Limb (tissue), 2 donors: Measurements from ENCODE around the gene ITGB3BP.
"Not testable (repeated sequence)": the region's sequence is repeated elsewhere in the genome, so short reads cannot be mapped to it uniquely, and the experiment has no call there.

Experiments
- DNase-seq, 2 donors: peaks; one replicate each; pipeline ENCODE4 v3.0.0-alpha.2; 2016; ENCODE audit errors: extremely low spot score in 2 of 2

Gene ITGB3BP, protein sequence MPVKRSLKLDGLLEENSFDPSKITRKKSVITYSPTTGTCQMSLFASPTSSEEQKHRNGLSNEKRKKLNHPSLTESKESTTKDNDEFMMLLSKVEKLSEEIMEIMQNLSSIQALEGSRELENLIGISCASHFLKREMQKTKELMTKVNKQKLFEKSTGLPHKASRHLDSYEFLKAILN

DNA sequence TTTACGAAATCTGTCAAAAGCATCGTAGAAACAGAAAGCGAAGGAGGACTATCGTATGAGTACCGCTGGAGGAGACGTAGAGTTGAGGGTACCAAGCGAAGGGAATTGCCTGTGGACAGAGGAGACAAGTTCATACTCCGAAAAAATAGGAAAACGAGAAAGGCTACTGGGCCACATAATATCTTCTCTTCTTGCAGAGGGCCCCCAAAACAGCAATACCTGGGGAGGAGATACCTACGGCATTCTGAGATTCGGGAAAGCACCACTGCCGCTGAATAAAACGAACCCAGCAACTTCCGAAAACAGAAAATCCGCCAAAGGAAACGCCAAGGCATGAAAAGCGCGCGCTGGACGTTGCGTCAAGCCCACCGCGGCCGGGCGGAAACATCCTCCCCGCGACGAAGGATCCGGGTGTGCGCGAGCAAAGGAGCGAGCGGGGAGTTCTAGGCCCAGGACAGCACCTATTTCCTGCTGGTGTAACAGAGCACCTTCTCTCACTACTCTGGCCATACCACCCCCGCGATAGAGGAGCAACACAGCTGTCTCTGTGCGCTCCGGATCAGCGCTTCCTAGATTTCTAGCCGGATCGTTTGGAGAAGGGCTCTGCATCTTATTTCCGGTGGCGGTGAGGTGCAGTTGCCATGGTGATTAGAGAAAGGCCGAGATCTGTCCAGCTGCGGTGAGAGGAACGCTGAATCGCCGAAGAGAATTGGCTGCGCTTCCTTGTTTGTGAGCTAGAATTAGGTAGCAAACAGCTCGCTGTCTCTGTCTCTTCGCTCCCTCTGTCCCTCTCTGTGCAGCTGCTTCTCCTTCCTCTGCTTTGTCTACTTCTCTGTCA lies at the start of gene ITGB3BP, which contains the start of gene EFCAB7:
TSS of gene ITGB3BP (minus strand) at position 335 of the 838 bp plus-strand sequence. CDS start at position 243, 92 bp downstream.
TSS of gene EFCAB7 (plus strand) at position 635 of the 838 bp plus-strand sequence. CDS start 2,048 bp downstream, outside the sequence.
- DNase-seq: peak; percentile 92 to 94

DNA sequence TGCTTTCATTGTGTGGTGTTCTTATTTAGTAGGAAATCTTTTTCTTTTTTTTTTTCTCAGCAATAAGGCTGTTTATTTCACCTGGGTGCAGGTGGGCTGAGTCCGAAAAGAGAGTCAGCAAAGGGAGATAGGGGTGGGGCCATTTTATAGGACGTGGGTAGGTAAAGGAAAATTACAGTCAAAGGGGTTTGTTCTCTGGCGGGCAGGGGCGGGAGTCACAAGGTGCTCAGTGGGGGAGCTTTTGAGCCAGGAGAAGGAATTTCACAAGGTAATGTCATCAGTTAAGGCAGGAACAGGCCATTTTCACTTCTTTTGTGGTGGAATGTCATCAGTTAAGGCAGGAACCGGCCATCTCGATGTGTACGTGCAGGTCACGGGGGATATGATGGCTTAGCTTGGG lies 49.7 kb upstream of the ITGB3BP start:
- DNase-seq: not testable (repeated sequence)

DNA sequence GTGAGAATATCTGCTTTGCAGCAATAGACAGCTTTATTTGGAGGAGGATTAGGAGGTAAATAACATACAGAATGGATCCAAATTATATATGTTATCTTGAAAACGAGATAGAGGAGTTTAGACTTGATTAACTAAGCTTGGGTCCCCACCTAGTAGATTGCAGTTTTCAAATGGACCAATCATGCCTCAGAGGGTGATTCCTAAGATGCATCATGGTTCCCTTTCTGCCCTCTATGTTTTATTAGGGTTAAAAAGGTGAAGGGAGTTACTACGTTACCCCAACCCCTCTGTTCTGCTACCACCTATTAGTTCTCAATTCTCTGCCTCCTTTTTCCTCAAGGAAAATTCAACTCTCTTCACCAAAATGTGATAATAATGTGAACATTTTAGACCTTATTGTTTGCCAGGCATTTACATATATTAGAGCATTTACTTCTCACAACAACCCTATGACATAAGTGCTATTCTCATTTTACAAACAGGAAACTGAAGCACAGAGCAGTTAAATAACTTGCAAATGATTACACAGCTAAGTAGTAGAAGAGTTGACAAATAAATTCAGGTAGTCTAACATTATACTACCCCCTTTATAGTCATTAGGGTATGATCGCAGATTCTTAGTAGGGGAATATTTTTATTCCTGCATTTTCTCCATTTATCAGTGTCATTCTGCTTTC lies 46.8 kb upstream of the ITGB3BP start:
- DNase-seq: no peak

DNA sequence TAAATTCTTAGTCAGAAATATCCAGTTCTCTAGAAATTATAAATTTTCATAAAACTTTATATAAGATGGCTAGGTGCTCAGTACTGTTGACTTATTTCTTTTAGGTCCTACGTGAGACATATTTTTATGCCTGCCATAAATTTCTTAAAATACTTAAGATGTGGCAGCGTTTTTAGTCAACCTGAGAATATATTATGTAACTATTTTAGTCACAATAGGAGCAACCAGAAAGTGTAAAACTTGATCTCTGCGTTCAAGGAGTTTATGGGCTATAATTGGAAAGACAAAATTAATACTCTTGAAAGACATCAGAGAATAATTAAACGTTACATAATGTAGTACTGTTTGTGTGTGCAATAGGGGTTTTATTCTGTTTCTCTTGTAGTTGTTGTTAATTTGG lies 46.0 kb upstream of the ITGB3BP start:
- no peak for DNase-seq

DNA sequence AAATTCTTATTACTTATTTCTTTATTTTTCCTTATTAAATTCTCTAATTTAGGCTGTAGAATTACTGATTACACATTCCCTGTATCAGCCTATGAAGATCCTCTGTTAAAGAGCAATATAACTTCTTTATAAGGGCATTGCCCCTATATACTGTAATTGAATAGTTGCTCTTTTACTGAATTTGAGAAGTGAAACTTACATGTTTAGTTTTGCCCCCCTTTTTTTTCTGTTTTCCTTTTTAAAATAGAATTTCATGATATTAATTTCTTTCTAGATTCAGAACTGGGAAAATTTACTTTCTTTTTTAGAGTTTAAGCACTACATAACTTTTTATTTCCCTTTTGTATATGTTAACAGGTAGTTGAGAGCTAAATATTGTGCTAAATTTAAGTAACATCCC lies 40.7 kb upstream of the ITGB3BP start:
- no peak for DNase-seq

DNA sequence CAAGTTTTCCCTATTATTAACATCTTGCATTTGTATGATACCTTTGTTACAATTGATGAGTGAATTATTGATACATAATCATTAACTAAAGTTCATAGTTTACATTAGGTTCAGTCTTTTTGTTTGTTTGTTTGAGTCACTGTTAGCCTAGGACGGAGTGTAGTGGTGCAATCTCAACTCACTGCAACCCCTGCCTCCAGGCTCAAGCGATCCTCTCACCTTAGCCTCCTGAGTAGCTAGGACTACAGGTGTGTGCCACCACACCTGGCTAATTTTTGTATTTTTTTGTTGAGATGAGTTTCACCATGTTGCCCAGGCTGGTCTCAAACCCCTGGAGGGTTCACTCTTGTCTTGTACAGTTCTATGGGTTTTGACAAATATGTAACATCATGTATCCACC lies 36.3 kb upstream of the ITGB3BP start:
- DNase-seq: no peak

DNA sequence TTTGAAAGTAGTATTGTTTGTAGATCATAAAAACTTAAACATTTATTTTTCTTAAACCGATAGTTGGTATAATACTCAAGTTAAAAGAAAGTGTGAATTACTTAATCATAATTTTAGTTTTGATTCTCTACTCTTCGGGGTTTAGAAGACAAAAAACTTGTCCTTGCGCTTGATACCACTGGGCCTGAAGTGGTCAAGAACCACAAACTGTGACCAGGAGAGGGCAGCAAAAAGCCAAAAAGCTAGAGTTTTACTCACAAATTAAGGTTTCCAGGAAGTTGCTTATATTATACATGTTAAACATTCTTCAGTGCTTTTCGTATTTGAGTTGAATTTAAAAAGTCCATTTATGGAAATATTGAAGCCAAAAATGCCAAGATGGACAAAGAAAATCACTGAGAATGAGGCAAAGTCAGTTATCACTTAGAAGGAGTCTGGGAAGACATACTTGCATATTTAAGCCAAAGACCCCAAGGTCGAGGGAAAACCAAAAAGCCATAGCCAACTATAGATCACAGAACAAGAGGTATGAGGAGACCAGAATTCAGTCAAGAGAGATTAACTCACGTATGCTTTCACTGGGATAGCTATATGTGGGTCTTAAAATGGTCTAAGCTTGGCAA lies 34.5 kb upstream of the ITGB3BP start:
- peak; percentile 31 to 36 for DNase-seq

DNA sequence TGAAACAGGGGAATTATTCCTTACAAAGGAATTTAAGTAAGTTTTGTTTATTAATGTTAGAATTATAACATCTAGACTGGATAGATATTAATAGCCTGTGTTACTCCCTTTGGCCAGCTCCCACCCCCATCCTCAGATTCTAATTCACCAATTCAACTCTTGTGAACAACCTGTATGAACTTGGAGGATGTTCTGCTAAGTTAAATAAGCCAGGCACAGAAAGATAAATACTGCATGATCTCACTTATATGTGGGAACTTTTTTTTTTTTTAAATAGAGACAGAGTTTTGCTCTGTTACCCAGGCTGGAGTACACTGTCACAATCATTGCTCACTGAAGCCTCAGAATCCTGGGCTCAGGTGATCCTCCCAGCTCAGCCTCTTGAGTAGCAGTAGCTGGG lies 32.5 kb upstream of the ITGB3BP start:
- DNase-seq: no peak

DNA sequence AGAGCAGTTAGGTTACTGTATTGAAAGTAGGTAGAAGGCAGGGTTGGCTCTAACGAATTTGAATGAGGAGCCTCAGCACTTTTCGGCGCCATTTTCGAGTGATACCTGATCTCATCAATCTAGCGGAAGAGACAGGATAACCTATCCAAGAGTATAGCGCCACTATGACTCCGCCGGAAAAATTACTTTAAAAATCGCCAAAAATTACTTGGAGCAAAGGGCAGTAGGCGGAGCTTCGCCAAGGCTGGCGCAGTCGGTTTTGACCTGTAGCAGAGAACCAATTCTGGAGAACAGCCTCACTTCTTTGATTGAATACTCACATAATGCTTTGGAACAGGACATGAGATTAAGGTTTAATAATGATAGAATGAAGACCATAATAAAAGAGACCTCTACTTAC lies 25.9 kb upstream of the ITGB3BP start:
- DNase-seq: no peak

DNA sequence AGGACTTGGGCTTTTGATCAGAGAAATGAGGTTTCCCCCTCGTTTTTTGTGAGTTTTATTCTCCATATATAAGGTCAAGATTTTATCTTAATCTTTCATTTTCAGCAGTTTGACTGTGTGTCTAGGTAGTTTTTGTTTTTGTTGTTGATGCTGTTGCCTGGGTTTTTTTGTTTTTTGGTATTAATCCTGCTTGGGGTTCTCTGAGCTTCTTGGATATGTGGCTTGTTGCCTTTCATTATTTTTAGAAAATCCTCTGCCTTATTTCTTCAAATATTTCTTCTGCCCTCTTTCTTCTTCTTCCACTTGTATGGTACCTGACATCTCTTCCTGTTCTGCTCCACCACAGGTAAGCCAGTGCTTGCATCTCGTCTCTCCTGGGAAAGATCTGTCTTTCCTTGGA lies 25.3 kb upstream of the ITGB3BP start:
- no peak for DNase-seq

DNA sequence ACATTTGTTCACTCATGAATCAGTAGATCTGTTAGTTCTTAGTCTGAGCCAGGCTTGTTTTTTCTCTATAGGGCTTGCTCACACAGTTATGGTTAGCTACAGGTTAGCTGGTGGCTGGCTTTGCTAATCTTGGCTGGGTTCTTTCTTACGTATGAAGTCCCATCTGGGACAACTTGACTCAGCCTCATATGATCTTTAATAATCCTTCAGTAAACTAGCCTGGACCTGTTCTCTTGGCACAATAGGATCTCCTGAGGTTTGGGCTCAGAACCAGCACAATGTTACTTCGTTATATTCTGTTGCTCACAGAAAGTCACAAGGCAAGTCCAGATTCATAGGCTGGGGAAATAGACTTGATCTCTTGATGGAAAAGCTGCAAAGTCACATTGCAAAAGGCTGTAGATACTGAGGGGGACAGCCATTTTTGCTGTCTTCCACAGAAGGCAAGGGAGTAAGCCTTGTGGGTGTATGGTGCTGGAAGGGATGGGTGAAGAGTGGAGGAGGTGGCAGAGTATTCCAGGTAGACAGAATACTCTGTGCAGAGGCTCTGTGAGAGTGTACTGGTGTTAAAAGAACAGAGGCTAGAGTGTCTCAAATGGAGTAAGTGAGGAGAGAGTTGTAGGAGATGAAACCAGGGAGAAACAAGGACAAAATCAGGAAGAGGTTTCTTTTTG lies 24.7 kb upstream of the ITGB3BP start:
- no peak for DNase-seq

DNA sequence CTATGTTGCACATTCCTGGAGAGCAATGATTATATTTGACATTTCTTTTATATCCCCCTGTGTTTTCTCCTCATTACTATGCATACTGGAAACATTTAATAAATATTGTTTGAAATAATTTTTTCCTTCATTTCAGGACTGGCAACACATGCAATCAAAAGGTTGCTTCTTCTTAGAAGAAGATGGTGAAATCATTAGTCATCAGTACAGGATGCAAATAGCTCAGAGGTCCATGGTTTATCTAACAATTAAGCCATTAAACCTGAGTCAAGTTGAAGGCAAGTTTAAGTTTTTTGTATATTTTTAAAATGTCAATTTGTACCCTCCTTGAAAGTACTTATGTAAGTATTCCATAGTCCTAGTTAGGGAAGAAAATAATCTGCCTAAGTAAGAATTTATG lies 22.8 kb upstream of the ITGB3BP start:
- no peak for DNase-seq

DNA sequence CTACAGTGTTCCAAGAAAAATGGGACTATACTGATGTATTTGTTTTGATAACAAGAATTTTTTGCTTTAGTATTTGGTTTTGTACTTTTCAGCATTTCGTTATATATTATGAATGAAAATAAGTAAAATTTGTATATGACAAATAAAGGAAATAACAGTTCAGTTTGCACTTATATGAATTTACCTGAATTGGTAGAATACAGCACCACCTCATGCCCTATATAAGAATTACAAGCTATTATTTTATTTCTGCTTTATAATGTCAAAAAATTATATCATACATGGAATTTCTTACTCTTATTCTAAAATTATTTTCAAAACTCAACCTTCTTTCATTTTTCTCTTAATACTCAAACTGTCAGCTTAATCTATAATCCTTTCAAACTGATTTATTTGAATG lies 14.9 kb upstream of the ITGB3BP start:
- peak in 1 of 2 donors; percentile 30 for DNase-seq

DNA sequence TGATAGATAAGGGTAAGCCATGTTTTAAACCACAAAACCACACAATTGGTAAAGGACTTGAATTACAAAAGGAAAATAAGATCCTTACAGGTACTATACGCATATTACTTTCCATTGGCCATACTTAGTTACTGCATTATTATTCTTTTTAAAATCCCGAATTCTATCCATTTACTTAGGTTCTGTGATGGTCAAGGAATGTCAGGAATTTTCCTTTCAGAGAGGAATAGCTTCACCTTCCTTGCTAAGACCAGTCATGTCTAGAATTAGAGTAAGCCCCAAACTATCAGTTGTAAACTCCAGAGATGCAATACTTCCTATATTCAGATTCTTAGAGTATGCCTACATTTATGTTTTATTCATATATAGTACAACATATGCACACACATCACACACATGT lies 14.0 kb upstream of the ITGB3BP start:
- no peak for DNase-seq

DNA sequence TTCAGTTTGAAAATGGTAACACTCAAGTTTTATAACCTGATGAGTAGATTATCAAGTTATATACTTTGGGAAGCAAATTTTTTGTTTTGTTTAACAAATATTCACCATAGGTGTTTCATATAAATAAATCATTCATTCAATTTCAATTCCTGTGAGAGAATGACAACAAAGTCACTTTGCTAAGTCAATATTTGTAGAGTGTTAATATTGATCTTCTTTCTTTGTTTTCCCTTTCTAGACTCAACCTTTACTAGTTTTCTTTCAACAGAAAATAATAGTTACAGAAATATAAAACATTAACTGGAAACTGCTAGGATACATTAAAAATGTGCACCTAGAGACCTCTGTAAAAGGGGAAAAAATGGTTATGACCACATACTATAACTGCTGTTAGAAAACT lies 11.4 kb upstream of the ITGB3BP start:
- DNase-seq: no peak

DNA sequence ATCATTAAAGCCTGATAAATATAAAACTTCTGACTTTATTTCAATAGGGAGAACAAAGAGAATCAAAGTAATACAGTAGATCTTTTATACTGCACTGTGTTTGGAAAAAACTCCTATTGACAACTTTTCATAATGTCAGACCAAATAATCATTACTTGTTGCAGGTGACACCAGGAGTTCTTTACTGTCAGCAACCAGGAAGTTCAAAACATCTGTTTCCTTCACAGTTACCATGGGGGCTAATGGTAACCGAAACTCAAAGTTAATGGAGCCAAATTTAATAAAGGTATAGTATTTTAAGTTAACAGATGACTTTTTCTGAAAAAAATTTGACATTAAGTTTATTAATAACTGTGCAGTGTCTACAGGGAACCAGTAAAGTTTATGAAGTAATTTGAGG lies 10.9 kb upstream of the ITGB3BP start:
- no peak for DNase-seq

DNA sequence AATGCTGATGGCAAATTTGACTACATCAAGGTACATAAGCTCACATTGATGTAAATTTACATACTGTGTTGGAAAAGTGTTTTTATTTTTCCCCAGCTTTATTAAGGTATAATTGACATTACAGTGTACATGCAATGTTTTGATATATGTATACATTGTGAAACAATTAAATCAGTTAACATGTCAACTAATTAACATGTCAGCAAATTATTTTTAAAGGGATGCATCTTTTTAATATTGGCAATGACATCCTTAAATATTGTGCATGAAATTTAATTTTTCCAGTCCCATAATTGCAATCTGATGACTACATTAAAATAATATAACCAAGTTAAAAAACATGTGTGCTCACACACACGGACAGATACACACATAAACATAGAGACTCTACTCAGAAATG lies 9.7 kb upstream of the ITGB3BP start:
- no peak for DNase-seq

DNA sequence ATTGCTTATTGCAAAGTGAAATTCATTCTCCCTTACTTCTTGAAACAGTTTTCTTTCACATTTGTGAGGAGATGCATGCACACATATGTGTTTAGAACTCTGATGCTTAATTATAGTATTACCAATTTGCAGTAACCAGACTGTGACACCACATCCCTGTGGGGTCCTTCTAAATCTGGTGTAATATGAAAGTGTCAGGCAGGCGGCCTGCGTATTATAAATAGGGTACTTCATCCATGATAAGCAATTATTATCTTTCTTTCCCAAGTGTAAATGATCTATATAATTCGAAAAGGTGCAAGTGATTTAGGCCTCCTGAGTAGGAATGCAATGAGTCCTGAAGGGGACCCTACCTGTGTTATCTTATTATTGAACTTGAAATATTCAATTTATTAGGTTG lies 1.2 kb upstream of the ITGB3BP start:
- no peak for DNase-seq

DNA sequence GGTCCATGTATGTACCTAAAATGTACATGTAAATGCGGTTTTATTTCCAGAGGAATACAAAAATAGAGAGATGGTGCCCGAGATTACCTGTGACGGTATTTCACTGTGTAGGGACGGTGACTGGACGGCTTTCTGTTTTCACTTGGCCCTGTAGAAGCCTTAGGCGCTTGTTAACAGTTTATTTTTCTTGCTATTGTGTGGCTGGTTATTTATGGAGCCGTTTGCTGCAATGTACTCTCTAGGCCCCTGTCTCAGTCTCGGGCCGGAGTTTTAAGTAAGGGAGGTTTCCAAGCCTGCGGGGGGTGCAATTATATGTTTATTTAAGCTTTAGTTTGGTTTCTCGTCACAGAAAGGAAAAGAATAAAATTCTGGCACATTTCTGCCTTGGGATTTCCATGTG lies 713 bp upstream of the ITGB3BP start:
- DNase-seq: peak in 1 of 2 donors; percentile 13

DNA sequence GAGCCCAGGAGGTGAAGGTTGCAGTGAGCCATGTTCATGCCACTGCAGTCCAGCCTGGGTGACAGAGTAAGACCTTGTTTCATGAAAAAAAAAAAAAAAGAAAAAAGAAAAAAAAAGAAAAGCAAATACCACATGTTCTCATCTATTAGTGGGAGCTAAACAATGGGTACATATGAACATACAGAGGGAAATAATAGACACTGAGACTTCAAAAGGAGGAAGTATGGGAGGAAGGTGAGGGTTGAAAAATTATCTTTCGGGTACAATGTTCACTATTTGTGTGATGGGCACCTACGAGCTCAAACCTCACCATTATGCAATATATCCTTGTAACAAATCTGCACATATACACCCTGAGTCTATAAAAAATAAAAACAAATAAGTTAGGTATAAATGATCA lies 6.4 kb downstream of the ITGB3BP start:
- no peak for DNase-seq

DNA sequence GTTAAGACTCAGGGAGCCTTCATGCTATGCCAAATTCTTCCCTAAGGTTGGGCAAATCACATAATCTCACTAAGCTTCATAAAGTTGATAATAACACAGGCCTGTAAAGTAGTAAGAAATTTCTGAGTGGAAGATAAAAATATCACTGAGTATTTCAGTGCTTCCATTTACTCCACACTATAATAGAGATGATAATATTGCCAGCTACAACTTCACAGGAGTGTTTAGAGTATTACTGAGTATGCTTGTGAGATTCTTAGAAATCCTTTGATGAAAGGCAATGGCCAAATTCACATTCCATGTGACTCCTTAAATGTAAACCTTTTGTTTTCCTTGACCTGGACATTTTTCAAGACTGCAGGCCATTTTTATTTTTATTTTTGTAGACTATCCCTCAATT lies 10.4 kb downstream of the ITGB3BP start:
- DNase-seq: no peak
